Lower leg skin (tissue), 4 donors: ENCODE results near the gene ARL5B. TPM values are rescaled to one million over a fixed set of nuclear protein-coding genes. Genes with fewer than 3 reads are reported as not detected.

Experiments
- DNase-seq, 2 donors: peaks; one replicate each; pipeline ENCODE4 v3.0.0-alpha.2; 2019; ENCODE audit warnings: low spot score in 2 of 2
- H3K4me3 ChIP-seq: fragments of 200-600 bp; sonication (generic); 2 replicates; pipeline ENCODE4 v1.5.1; 2017; ENCODE audit warnings: mild to moderate bottlenecking, low read depth; ENCODE audit not compliant: poor library complexity, severe bottlenecking
- POLR2A ChIP-seq, 2 donors: fragments of 450-650 bp; IDR thresholded peaks; one replicate each; pipeline ENCODE4 v1.6.1; 2016 to 2017; ENCODE audit warnings: antibody characterized with exemption in 2 of 2, mild to moderate bottlenecking in 1 of 2, moderate library complexity in 1 of 2
- WGBS, 2 donors: methylation state at CpG; one replicate each; pipeline ENCODE4 v1.1.5; 2018; 5-methylcytosine and 5-hydroxymethylcytosine counted together
- intact Hi-C: fragments of 100-400 bp; cut with DNase I; formaldehyde crosslinking; loops from one replicate; pipeline ENCODE4 v1.15.0; 2023; ENCODE audit warnings: low total_unique reads
- total RNA-seq, 4 donors: library from RNA; depleted of rRNA; stranded (reverse); fragments of >200 nt; gene quantifications; one replicate each; pipeline ENCODE4 v1.1.0, GENCODE V29; 2016
- TF ChIP-seq, protein P1 (sequence below), 3 donors: fragments of 450-650 bp; IDR thresholded peaks; one replicate each; pipeline ENCODE4 v1.5.1; 2016; ENCODE audit warnings: antibody characterized with exemption in 3 of 3, mild to moderate bottlenecking in 3 of 3, moderate library complexity in 2 of 3

ARL5B gene, protein sequence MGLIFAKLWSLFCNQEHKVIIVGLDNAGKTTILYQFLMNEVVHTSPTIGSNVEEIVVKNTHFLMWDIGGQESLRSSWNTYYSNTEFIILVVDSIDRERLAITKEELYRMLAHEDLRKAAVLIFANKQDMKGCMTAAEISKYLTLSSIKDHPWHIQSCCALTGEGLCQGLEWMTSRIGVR
- total RNA-seq = 10 to 100 TPM; 10.9 to 15.9 (median 14.0) TPM

DNA sequence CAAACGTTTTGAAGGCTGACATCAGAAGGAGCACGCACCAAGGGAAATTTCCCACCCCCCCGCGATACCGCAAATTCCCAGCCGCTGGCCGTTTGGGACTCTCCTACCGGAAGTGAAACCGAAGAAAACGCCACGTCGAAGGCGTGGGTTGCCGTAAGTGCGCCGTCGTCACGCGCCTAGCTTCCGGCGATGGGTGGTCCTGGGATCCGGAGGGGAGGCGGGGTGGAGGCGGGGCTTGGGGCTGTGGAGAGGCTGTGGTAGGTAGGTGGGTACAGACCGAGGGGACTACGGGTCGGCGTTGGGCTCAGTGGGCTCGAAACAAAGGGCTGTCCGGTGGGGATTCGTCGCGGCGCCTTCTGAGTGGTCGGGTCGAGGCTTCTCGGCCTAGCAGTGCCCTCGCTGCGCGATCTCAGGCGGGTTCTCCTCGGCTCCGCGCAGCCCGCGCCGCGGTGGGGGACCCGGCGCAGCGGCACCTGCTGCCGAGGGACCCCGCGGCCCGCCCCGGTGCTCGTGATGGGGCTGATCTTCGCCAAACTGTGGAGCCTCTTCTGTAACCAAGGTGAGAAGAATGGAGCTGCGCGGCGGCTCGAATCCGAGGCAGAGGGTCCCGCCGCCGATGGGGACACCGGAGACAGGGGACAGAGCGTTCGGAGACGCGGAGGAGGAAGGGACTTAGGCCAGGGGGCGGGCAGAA is at the start of gene ARL5B:
Gene ARL5B (plus strand): TSS at position 307 of the 694 bp plus-strand sequence. CDS start 207 bp downstream, at position 514.
- H3K4me3 ChIP-seq = peak within 1 kb of the TSS; percentile 97
- intact Hi-C loops = no loop called here
- WGBS, 2 donors = 0 to 1% methylated on average over 42 to 48 of the region's 72 CpGs
- peak in 1 of 2 donors; percentile 2 for TF ChIP-seq POLR2A (IDR thresholded peaks at IDR 0.05)
- TF ChIP-seq, protein P1, sequence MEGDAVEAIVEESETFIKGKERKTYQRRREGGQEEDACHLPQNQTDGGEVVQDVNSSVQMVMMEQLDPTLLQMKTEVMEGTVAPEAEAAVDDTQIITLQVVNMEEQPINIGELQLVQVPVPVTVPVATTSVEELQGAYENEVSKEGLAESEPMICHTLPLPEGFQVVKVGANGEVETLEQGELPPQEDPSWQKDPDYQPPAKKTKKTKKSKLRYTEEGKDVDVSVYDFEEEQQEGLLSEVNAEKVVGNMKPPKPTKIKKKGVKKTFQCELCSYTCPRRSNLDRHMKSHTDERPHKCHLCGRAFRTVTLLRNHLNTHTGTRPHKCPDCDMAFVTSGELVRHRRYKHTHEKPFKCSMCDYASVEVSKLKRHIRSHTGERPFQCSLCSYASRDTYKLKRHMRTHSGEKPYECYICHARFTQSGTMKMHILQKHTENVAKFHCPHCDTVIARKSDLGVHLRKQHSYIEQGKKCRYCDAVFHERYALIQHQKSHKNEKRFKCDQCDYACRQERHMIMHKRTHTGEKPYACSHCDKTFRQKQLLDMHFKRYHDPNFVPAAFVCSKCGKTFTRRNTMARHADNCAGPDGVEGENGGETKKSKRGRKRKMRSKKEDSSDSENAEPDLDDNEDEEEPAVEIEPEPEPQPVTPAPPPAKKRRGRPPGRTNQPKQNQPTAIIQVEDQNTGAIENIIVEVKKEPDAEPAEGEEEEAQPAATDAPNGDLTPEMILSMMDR (IDR thresholded peaks at IDR 0.05) = no peak
- DNase-seq = peak; percentile 97 to 100

DNA sequence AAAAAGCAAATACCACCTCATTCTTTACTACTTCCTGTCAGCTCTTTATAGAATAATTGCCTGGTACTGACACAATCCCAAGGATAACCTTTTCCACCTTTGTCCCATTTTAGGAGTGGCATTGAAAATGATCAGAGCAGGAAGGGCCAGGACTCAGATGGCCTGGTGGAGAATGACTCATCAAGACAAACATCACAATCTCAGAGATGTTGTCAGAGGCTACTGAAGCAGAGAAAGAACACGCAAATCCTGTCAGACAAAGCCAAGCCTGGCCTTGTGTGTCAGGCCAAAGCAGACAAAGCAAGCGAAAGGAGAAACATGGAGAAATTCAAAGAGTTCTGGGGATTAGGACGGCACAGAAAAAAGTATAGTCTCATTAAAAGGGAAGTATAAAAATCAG is 48.7 kb upstream of the ARL5B start:
- no peak for DNase-seq
- H3K4me3 ChIP-seq = no peak overlapping the region
- intact Hi-C loops = no loop called here
- TF ChIP-seq, protein P1 (IDR thresholded peaks at IDR 0.05) = no peak
- no peak for TF ChIP-seq POLR2A (IDR thresholded peaks at IDR 0.05)
- 64 to 81% methylated on average over 3 of the region's 3 CpGs for WGBS, 2 donors

DNA sequence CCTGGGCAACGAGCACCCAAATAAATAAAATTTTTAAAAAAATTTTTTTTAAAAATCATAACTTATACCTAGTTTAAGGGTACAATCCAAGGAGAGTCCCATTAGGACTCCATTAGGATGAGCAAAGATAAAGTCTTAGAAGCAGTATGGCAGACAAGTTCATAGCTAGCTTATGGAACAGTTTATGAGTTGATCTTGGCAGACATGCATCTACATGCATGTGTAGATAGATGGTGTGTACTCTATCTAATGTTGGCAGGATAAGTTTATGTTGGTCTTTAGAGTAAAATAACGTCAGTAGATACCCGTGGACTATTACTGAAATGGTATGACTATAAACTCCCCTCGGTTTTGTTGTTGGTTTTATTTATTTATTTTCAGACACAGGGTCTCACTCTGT is 48.1 kb upstream of the ARL5B start:
- intact Hi-C loops = no loop called here
- no peak for DNase-seq
- no peak for TF ChIP-seq POLR2A (IDR thresholded peaks at IDR 0.05)
- 96 to 100% methylated on average over 4 of the region's 4 CpGs for WGBS, 2 donors
- no peak overlapping the region for H3K4me3 ChIP-seq

DNA sequence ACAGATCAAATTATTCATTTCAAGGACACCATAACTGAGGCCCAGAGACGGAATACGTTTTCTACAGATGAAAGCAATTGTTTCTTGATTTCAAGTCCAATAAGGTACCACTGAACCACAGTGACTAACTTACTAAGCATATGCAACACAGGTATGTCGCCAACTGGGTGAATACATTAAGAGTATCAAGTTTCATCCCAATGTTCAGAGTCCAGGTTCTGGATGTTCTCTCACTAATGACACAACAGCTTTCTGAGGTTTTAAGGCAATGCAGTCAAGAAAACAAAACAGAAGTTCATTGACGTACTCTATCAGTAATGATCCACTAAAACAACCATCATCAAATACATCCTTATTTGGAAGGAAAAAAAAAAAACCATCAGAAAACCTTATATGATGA is 43.6 kb upstream of the ARL5B start:
- TF ChIP-seq, protein P1 (IDR thresholded peaks at IDR 0.05) = no peak
- no peak for TF ChIP-seq POLR2A (IDR thresholded peaks at IDR 0.05)
- no peak overlapping the region for H3K4me3 ChIP-seq
- no peak for DNase-seq
- intact Hi-C loops = no loop called here
- WGBS, 2 donors = 92 to 97% methylated on average over 4 of the region's 4 CpGs

DNA sequence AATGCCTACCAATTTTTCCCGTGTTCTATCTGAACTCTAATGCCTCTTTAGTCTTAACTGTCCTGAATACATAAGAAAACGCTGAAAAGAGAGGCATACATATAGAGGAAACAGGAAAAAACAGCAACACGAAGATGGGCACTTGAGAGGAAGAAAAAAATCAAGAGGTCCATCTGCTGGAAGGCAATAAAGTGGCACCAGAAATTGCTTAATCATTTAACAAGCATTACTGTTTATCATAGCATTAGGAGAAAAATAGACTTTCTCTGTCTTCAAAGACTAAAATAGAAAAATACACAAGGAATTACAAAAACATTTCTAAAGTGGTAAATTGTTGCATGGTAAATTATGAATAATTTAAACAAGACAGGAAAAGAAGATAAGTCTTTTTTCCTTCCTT is 42.9 kb upstream of the ARL5B start:
- intact Hi-C loops = no loop called here
- DNase-seq = no peak
- WGBS, 2 donors = 72 to 83% methylated on average over 3 of the region's 3 CpGs
- H3K4me3 ChIP-seq = no peak overlapping the region
- TF ChIP-seq POLR2A (IDR thresholded peaks at IDR 0.05) = no peak
- TF ChIP-seq, protein P1 (IDR thresholded peaks at IDR 0.05) = no peak

DNA sequence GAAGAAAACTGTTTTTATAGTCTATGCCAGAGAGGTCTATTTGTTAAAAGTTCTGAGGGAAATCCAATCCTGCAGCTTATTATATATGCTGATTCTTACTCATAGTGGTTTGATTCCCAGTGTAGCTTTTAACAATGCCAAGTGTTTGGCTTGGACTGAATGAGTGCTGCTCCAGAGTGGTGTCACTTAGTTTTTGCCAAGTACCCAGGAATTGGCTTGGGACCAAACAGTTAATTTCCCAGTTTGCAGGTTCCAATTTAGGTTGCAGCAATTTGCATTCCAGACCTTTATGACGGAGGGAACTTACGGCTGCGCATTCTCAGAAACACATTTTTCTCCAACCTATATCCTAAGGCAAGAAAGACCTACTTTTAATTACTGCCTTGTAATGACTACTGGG is 40.2 kb upstream of the ARL5B start:
- intact Hi-C loops = no loop called here
- WGBS, 2 donors = 44 to 55% methylated on average over 3 of the region's 3 CpGs
- DNase-seq = no peak
- no peak overlapping the region for H3K4me3 ChIP-seq
- TF ChIP-seq POLR2A (IDR thresholded peaks at IDR 0.05) = no peak
- TF ChIP-seq, protein P1 (IDR thresholded peaks at IDR 0.05) = no peak
